ENCODE data around the gene CXCL5. TPM values are rescaled to one million over a fixed set of nuclear protein-coding genes. Genes with fewer than 3 reads are reported as not detected.

The CXCL5 gene
- total and polyA plus RNA-seq, 2 of the 13 experiments (the other 11 are each of a cell fraction or from before 2014, with no cell fraction given) = not detected

GRCh38 chr4:73970945-73971344 lies 27.5 kb downstream of the CXCL5 start:
- TF ChIP-seq ZNF331 (CRISPR knock-in tag; IDR thresholded peaks at IDR 0.05) (no peak), ZFAT (CRISPR knock-in tag; conservative IDR thresholded peaks at IDR 0.05) (no peak), ELF3 (CRISPR knock-in tag; IDR thresholded peaks at IDR 0.05) (no peak), ZNF253 (CRISPR knock-in tag; IDR thresholded peaks at IDR 0.05; ENCODE audit: borderline replicate concordance) (no peak), RARG (CRISPR knock-in tag; IDR thresholded peaks at IDR 0.05; ENCODE audit: low read depth) (no peak), ZNF251 (CRISPR knock-in tag; IDR thresholded peaks at IDR 0.05) (no peak), MLXIP (CRISPR knock-in tag; IDR thresholded peaks at IDR 0.05; ENCODE audit: borderline replicate concordance) (no peak), DNMT1 (CRISPR knock-in tag; IDR thresholded peaks at IDR 0.05) (no peak), MED1 (CRISPR knock-in tag; IDR thresholded peaks at IDR 0.05) (no peak), ZNF558 (CRISPR knock-in tag; IDR thresholded peaks at IDR 0.05; ENCODE audit: borderline replicate concordance) (no peak), RBFOX2 (IDR thresholded peaks at IDR 0.05; ENCODE audit: low read depth, low read length) (no peak), EP300 (IDR thresholded peaks at IDR 0.05; ENCODE audit: low read depth in 2 of 2, low read length in 2 of 2) (no peak), EP300 (CRISPR knock-in tag; IDR thresholded peaks at IDR 0.05; ENCODE audit: borderline replicate concordance) (no peak), ZNF20 (CRISPR knock-in tag; IDR thresholded peaks at IDR 0.05) (no peak)
- no peaks in the 10 kb centered on the region for H3K9me3 ChIP-seq (ENCODE audit: low read length)
- no peaks in the 10 kb centered on the region for H3K36me3 ChIP-seq (replicated peaks in 1 of 2; ENCODE audit: control insufficient read depth in 1 of 2, insufficient read depth in 2 of 2, low read length in 2 of 2)
- no peak overlapping the region for H3K9ac ChIP-seq (ENCODE audit: insufficient read depth, low read depth, low read length)
- H3K4me2 ChIP-seq (ENCODE audit: low read depth, low read length) = no peak overlapping the region
- intact Hi-C loops (cut with micrococcal nuclease; ENCODE audit: unreplicated experiment) = no loop called here
- DNase-seq (ENCODE audit: low spot score) (no peak), FAIRE-seq (no peak), ATAC-seq (no peak)
- ChIA-PET POLR2A (no interaction called here), CTCF (ENCODE audit: low intra/inter-chr PET ratio, low total read pairs) (no interaction called here)
- BruUV-seq (replicated peaks) = no TSS peak
- no peaks in the 10 kb centered on the region for H3K4me1 ChIP-seq (ENCODE audit: insufficient read depth, low read length)
- no peaks in the 10 kb centered on the region for H3K27me3 ChIP-seq (ENCODE audit: control insufficient read depth in 1 of 2, insufficient read depth in 2 of 2, low read length in 2 of 2)
- no peak overlapping the region for H2AFZ ChIP-seq (ENCODE audit: low read length)
- no peak overlapping the region for H3K27ac ChIP-seq (ENCODE audit: extremely low read length, insufficient read depth, low read length)
- in situ Hi-C loops (cut with HindIII; ENCODE audit: extremely low pct_ligation_motif_present, low pct_unique_long_range_greater_than_20kb) = no loop called here
- no peak overlapping the region for H3K4me3 ChIP-seq (replicated peaks in 1 of 3; ENCODE audit: insufficient read depth in 1 of 3, low read depth in 2 of 3, low read length in 3 of 3)
- no peaks in the 10 kb centered on the region for H4K20me1 ChIP-seq (ENCODE audit: insufficient read depth, low read length)
- no peaks in the 10 kb centered on the region for H3K79me2 ChIP-seq (ENCODE audit: insufficient read depth, low read length)
